NCI-H1105 treated with DMSO at 0.1 percent for 48 hours (cell line): Measurements from ENCODE around the gene ASTN2.

Source experiments
- DNase-seq: peaks from one replicate; lab custom pipeline; 2025; lab: John Stamatoyannopoulos, UW

ASTN2 gene

DNA sequence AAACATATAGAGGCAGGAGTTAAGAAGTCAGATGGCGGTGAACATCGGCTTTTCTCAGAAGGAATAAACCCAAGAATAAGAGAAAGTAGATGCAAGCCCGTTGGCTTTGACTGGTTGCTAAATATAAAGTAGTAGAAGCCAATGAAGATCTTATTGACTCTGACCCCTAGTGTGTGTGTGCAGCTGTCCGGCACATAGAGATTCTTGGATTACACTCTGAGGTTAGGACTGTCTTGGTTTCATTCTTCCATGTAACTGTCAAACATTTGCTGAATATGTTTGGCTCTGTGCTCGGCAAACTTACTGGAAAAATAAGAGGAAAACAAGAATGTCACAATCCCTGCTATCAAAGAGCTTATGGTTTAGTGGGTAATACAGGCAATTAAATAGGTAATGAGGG is 54.9 kb downstream of the ASTN2 start:
- no peak for DNase-seq

DNA sequence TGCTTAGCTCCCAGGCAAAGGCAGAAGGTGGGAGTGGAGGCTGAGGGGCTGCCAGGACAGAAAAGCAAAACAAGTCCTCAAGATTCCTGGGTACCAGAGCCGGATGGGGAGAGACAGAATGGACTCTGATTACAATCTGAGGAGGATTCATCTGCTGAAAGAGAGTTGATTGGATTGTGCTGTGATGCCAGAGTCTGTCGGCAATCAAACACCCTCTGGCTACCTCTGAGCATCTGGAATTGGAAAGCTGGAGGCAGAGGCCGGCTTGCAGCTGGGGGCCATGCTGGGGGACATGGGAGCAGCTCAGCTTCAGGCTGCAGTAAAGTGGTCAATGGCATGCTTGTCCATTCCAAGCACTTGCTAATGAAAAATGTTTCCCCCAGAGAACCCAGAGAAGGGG is 59.3 kb downstream of the ASTN2 start:
- DNase-seq, result no peak

DNA sequence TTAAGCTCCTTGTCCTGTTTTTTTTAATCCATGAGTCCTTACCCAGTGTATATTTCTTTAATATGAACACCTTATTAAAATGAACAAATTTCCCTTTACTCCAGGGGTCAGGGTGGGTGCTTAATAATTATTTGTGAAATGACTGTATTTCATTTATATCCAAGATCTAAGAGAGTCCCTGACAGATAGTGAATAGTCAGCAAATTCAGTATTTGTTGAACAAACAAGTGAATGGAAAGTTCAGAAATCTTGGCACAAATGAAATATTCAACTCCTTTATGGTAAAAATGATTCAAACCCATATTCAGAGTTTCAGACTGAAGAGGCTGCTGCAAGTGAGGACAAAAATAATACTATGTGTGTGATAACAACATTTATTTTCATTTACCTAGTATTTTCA is 59.9 kb downstream of the ASTN2 start:
- DNase-seq, result no peak

DNA sequence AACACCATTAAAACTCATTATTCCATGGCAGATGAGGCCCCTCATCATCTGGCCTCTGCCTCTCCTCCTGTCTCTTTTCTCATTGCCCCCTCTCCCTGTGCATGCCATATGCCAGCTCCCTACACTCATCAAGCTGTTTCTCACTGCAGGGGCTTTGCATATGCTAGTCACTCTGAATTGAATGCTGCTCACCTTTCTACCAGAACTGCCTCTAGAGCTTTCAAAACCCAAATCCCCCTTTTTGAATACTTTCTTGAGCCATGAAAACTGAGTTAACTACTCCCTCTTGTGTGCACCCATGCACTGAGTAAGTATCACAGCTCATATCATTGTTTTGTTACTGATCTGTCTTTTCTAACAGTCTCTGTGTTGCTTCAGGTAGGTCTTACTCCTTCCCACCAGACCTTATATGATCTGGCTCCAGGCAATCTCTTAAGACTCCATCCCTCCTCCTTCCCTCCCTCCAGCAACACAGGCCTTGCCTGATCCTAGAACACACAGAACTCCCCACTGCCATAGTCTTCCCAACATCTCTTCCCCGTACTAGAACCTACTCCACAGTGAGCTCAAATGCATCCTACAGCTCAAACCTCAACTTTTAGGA is 60.5 kb downstream of the ASTN2 start:
- DNase-seq, result no peak

DNA sequence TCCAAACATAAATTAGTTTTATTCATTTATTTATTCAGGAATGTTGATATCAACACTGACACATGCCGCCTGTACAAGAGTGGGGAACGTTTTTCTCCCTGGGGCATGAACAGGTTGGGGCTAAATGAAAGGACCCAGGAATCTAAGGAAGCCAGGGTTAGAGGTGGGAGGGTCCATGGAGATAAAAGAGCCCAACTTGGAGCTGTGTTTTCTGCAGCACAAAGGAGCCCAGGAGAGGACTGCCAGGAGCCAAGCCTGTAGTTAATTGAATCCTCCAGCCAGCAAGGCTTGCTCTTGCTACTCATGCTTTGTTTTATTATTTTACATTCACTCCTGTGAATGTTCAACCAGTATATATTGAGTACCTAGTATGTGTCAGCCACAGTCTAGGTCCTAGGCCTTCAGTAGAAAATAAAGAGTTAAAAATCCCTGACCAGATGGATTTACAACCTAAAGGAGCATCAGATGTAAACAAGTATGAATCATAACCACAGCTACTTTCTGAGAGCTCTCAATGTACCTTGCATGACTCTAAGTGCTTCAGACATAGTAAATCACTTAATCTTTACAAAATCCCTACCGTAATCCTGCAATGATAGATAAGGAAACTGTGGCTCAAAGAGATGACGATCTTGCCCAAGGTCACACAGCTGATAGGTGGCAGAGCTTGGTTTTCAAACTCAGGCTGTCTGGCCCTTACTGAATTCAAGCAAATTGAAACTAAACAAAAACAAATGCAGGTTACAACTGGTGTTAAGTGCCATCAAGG is 69.8 kb downstream of the ASTN2 start:
- no peak for DNase-seq

DNA sequence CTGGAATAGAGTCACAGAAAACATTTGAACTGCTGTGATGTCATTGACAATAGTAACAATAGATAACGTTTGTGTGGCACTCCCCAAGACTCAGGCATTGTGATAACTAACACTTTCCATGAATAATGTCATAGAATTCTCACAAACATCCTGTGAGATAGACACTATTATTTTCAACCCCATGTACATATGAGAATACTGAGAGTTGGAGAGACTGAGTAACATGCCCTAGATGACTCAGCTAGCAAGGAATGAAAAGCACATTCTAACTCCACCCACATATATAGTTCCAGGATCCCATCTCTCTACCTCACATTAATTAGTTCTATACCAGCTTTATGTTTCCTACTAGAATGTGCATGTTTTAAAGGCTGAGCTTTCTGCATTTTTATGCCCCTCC is 71.4 kb downstream of the ASTN2 start:
- DNase-seq, result no peak

DNA sequence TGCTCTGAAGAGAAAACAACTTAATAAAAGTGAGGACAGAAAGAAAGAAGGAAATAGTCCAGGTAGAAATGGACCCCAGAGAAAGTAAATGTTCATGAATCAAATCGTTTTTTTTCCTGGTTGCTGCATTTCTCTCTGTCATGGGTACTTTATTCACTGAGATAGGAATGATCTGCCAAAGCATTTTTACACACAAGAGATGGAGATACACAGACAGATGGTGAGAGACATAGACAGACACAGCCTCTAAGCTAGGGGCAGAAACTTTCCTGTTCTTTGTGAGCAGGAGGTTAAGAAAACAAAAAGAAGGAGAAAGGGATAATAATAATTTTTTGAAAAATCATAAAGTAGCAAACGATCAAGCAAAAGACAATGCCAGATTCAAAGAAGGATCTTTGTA is 73.7 kb downstream of the ASTN2 start:
- no peak for DNase-seq

DNA sequence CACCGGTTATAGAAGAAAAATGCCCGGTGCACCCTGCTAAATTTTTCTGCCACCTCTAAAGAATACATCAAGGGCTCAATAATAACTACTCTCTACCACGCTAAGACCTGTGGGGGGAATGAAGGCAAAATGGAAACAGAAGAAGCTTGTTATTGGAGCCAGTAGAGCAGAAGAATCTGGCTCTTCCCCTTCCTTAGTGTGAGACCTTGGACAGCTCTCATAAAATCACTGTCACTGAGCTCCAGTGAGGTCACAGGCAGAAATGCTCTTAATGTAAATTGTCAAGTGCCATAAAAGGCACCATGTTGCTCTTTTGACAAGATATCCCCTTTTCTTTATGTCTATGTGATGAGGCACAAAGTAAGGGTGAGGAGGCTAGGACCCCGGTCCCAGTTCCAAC is 74.4 kb downstream of the ASTN2 start:
- no peak for DNase-seq

DNA sequence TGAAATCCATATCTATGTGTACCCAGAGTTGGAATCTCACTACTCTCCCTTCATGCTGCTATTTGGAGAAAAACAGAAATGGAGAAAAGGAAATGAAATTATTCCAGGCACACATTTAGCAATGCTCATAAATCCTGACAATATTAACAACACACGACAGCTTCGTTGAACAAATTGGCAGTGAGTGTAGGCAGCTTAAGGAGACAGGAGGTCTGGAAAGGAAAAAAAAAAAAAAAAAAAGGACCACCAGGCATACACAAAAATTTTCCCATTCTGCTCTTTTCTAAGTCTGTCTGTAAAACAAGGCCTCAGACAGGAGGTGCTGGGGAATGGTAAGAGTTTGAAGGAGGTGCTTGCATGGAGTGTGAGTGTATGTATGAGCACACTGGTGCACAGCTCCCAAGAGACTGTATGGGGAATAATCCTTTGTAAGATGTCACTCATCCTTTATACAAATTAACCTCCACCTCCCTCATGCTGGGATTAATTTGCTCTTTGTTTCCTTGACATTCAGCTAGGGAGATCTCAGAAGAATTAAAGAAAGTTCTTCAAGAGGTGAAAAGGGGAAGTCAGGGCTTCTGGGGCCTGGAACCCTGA is 78.9 kb downstream of the ASTN2 start:
- no peak for DNase-seq

DNA sequence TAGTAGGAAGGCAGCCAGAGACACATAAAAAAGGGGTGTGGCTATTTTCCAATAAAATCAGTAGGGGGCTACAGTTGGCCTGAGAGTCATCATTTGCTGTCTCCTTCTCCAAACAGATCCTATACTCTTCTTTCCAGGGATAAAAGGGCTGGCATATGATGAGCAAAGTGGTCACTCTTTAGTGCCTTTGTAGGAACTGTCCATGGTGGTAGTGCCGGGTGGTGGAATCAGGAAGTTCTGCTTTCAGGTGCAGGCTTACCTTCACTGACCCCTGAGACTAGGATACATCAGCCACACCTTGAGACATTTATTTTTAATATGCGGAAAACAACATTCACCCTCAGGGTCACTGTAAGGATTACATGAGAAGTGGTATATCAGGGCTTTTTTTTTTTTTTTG is 80.8 kb downstream of the ASTN2 start:
- no peak for DNase-seq

DNA sequence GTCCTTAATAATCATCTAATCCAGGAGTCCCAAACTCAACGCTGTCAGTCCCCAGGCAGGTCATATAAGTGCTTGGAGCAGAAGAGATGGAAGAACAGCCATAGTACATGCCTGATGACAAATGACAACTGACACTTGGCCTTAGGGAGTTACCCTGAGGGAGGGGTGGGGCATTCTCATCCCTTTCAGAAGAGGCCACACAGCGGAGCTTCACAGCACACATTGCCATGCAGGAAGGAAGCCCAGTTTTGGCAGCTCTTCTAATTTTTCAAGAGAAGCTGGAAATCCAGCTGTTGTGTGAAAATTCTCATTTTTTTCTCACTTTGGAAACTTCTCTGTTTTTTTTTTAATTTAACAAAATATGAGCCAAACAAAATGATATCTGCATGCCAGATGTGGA is 89.0 kb downstream of the ASTN2 start:
- no peak for DNase-seq

DNA sequence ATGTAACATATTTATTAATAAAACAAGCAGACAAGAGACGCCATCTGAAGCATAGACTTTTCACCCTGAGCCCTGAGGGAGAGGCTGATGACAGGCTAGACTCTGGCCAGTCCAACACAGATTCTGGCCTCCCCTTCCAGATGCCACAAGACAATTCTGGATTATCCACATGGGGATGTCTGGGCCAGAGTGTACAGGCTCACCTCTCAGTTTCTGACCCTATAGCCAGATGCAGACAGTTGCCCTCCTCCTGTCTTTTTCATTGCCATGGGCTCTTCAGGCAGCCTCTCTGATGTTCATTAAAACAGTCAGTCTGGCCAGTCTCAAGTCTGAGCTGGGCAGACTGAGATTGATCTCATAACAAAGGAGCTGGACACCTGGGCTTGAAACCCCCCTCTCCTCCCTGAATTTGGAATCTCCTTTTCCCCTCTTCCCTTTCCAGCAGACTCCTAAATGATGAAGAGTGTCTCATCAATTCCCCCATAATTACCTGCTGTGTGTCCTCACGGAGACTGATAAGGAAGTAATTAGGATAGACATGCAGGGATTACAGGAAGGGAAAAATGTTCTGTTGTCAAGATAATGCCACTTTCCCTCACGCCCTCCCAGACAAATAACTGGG is 89.6 kb downstream of the ASTN2 start:
- no peak for DNase-seq

DNA sequence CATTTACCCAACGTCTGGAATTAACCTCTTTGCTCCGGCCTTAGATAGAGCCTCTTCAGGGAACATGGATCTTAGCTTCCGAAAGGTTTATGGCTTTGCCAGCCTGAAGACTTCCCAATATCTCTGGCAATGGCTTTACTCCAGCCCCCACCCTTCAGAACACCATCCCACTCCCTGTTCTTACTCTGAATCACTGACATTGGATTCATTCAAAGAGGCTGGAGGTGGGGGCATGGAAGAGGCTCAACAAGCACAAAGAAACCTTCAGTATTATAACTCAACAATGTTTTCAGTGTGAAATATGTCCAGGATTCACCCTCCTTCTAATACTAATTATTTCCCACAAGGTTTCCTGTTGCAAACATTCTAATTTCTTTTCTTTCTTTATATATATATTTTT is 91.5 kb downstream of the ASTN2 start:
- no peak for DNase-seq

DNA sequence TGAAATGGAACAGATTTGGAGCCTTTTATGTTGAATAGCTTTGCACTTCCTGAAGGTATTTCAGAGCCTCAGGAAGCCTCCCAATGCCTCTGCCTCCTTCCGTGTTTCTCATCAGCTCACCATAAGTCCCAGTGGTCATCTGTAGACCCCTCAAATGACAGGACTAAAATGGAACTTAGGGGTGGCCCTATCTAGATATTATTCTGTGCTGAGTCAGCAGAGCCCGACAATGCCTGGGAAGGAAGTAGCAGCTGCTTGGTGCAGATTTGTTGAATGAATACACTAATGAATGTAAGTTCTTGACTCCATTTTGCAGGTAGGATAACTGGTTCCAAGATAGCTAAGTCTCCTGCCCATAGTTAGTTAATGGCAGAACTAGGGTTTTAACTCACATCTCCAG is 97.7 kb downstream of the ASTN2 start:
- DNase-seq, result no peak

DNA sequence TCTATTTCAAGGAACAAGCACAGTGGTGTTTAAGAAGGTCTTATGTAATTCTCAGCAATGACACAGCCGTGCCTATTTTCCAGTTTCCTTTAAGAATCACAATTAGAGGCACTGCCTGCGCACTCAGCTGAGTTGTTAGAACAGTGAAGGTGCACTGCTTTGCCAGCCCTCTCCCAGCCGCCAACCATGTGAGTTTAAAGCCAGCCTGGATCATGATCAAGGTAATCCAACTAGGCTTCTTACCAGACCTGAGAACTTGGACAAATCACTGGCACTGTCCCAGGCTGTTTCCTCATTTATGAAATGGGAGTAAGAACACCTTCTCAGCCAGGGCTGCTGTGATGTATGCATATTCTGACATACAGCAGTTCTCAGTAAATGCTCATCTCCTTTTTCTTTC is 99.6 kb downstream of the ASTN2 start:
- no peak for DNase-seq

DNA sequence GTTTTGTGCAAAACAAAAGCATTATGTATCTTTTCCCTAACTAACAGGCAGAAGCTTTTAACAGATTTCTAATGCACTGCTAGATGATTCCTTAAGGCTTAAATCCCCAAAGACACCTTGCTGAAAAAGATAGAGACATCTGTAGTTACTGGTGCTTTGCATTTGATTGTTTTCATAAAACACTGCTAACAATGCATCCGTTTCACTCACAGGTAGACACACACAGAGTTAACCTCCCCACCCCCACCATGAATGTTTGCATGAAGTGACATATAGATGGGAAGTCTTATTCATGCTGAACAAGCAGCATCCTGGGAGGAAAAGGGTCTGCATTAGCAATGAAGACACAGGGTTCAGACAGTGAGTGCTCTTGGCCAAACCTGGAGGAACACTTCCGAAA is 100.9 kb downstream of the ASTN2 start:
- no peak for DNase-seq

DNA sequence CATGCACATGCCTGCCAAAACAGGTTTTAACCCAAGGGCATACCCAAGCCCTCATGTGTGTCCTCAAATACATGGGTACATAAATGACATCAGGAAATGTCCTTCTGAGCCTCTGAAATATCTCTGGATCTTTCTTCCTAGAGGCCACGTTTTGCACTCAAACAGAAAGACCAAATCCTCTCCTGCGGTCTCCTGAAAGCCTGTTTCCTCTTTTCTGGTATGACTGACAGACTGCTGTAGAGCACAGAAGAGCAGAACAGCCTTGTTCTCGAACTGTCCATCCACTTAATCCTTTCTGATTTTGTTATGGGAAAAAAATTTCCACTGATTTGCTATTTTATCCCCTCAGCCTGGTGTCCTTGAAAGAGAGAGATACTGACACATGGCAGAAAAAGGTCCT is 107.2 kb downstream of the ASTN2 start:
- DNase-seq, result no peak

DNA sequence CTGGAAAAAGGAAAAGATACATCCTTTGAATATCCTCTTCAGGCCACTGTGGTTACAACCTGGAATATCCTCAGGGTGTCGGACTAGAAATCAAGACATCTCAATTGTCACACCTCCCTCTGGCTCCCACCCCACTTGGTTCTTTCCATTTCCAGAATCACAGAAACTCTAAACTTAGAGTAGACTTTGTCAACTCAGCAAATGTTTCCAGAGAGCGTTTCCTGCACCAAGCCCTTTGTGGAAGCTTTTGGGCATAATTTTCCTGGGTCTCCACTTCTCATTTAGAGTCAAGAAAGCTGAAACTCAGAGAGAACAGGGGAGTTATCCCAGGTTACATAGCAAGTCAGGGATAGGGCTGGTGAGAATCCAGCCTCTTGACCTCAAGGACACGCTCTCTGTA is 108.8 kb downstream of the ASTN2 start:
- no peak for DNase-seq

DNA sequence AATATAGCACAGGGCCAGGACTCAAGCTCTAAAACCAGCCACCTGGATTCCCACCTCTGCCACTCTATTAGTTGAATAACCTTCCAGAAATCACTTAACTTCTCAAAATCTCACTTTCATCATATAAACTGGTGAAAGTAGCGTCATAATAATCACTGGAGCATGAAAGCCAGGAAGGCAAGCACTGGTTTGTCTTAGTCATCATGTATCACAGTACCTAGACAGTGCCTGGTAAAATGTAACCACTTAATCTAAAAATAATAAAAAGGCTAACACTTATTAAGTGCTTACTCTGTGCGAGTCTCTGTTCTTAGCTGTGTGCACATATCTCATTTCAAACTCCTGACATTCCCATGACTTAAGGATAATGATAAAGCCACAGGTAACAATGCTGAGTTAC is 109.4 kb downstream of the ASTN2 start:
- DNase-seq, result peak; percentile 5

DNA sequence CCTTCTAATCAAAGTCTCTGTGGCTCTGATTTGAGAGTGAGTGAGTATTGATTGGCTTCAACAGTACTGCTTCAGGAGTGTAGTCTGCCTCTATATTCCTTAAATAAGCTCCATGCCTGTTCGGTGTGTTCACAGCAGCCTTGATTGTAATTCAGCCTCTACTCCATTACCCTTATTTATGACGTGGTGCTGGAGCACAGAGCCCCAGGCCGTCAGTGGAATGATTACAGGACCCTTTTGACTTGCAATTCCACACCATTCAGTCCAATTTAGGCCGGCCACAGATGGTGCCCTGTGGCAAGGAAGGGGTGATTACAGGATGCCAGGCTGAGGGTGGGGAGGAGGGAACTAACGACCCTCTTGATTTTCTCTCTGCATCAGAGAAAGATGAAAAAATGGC is 110.3 kb downstream of the ASTN2 start:
- DNase-seq, result no peak

DNA sequence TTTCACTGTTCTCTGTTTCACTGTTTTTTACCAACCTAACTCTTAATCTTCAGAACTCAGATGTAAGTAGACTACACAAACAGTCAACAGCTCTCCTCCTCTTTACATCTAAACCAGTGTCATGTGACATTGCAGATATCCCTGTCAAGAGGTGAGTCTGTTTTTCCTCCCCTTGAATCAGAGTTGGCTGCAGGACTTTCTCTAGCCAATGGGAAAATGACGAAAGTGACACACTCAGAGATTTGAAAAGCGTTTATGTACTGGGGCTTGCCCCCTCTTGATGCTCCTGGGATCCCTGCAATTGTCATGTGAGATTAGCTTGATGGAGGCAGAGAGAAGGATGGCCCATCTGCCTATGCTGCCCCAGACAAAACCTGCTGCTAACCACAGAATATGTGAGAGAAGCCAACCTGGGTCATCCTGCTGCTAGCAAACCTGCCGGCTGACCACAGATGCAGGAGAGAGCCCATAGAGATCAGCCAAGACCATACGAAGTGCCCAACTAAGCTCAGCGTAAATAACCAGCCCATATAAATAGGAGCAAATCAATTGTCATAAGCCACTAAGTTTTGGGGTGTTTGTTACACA is 111.1 kb downstream of the ASTN2 start:
- no peak for DNase-seq

DNA sequence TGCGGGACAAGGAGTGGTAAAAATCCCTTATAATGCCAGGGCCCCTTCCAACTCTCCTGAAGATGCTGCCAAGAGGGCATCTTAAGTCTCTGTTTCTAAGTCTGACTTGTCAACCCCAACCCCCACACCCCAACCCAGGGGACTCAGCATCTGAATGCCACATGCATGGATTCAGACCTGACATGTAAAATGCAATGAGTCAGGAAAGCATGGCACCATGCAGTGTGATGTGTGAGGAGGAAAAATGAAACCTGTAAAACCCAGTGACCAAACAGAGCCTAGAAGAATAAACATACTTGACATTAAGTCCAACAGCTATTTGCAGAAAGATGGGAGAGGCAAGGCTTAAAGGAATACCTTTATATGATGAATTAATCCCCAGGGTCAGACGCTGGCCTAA is 112.4 kb downstream of the ASTN2 start:
- no peak for DNase-seq
